ENCODE results near the gene VPS41.
A peak's percentile ranks its signal among the peaks of the same experiment; 100 is the strongest.

VPS41 gene

DNA sequence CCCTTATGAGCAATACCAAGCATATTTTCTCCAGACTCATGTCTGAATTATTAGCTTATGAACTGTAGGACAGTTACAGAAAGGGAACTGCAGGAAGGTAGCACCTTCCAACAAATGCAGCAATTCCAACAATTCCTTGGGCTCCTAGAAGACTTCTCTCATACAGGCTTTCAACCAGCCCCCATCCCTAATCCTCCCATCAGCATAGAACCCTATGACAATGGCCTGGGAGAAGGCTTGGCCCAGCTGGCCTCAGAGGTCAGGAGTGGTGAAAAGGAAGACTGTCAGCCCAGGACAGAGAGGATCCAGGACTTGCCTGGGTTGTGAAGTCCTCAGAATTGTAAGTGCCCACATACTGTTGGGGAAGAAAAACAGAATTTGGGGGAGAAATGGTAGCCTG, 5.9 kb downstream of the VPS41 start:
- no peak overlapping the region for H3K27ac ChIP-seq (ENCODE audit: low read depth, low read length)
- H2AK5ac ChIP-seq (ENCODE audit: low read length), result no peak overlapping the region
- no peaks in the 10 kb centered on the region for H3K4me1 ChIP-seq (ENCODE audit: control insufficient read depth, low read depth, low read length)
- no peak overlapping the region for H2BK120ac ChIP-seq (ENCODE audit: low read depth, low read length)
- H3K18ac ChIP-seq (ENCODE audit: low read length), result no peak overlapping the region
- H3K4me2 ChIP-seq (ENCODE audit: low read length), result no peak overlapping the region
- no peak overlapping the region for H4K5ac ChIP-seq (ENCODE audit: low read length)
- H3K27me3 ChIP-seq (ENCODE audit: insufficient read depth, low read length, poor library complexity), result no peaks in the 10 kb centered on the region
- H3K23ac ChIP-seq (ENCODE audit: low read length), result no peak overlapping the region
- DNase-seq, result peak; percentile 68
- no peaks in the 10 kb centered on the region for H3K36me3 ChIP-seq (ENCODE audit: control insufficient read depth, insufficient read depth, low read length)
- peaks cover 4% of the 10 kb centered on the region for H3K79me1 ChIP-seq (ENCODE audit: low read length)
- H3K56ac ChIP-seq (ENCODE audit: low read length), result no peak overlapping the region
- H4K8ac ChIP-seq (ENCODE audit: low read depth, low read length), result no peak overlapping the region
- no peaks in the 10 kb centered on the region for H3K79me2 ChIP-seq (ENCODE audit: control insufficient read depth, insufficient read depth, low read length)
- H3K4me3 ChIP-seq (ENCODE audit: low read length), result no peak overlapping the region
- no peak overlapping the region for H3K4ac ChIP-seq (ENCODE audit: low read depth, low read length)
- no peak overlapping the region for H2BK15ac ChIP-seq (replicated peaks; ENCODE audit: low read depth)
- H2BK5ac ChIP-seq (ENCODE audit: low read length), result no peak overlapping the region
- H3K9ac ChIP-seq (ENCODE audit: low read length), result no peak overlapping the region

DNA sequence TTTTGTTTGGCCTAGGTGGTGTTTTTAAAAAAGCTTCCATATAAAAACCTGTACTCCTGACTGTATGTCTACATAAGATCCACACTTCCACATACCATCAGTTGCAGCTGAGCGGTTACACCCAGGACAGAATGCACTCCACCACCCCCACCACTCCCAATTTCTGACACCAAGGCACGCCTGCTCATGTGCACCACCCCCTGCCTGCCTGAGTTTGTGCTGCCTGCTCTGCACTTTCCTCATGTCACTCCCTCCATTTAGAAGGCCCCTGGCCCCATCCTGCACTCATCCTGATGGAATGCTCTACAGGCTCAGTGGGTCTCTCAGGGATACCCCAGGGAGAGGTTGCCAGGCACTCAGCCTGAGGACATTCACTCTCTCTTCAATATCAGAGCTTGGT, 6.5 kb downstream of the VPS41 start:
- no peak overlapping the region for H4K8ac ChIP-seq (ENCODE audit: low read depth, low read length)
- H2AK5ac ChIP-seq (ENCODE audit: low read length), result no peak overlapping the region
- no peak overlapping the region for H3K4me2 ChIP-seq (ENCODE audit: low read length)
- peak; percentile 42 for DNase-seq
- no peaks in the 10 kb centered on the region for H3K36me3 ChIP-seq (ENCODE audit: control insufficient read depth, insufficient read depth, low read length)
- no peak overlapping the region for H3K23ac ChIP-seq (ENCODE audit: low read length)
- H3K4ac ChIP-seq (ENCODE audit: low read depth, low read length), result no peak overlapping the region
- no peaks in the 10 kb centered on the region for H3K27me3 ChIP-seq (ENCODE audit: insufficient read depth, low read length, poor library complexity)
- H3K56ac ChIP-seq (ENCODE audit: low read length), result no peak overlapping the region
- no peaks in the 10 kb centered on the region for H3K79me2 ChIP-seq (ENCODE audit: control insufficient read depth, insufficient read depth, low read length)
- H2BK5ac ChIP-seq (ENCODE audit: low read length), result no peak overlapping the region
- no peak overlapping the region for H3K9ac ChIP-seq (ENCODE audit: low read length)
- no peak overlapping the region for H3K27ac ChIP-seq (ENCODE audit: low read depth, low read length)
- H4K5ac ChIP-seq (ENCODE audit: low read length), result no peak overlapping the region
- H3K4me3 ChIP-seq (ENCODE audit: low read length), result no peak overlapping the region
- no peaks in the 10 kb centered on the region for H3K4me1 ChIP-seq (ENCODE audit: control insufficient read depth, low read depth, low read length)
- peaks cover 4% of the 10 kb centered on the region for H3K79me1 ChIP-seq (ENCODE audit: low read length)
- H2BK120ac ChIP-seq (ENCODE audit: low read depth, low read length), result no peak overlapping the region
- no peak overlapping the region for H2BK15ac ChIP-seq (replicated peaks; ENCODE audit: low read depth)
- H3K18ac ChIP-seq (ENCODE audit: low read length), result no peak overlapping the region
- no CpG with 5 or more reads among the region's 2 CpGs for WGBS (ENCODE audit: extremely low coverage, insufficient coverage, low lambda C conversion rate)

DNA sequence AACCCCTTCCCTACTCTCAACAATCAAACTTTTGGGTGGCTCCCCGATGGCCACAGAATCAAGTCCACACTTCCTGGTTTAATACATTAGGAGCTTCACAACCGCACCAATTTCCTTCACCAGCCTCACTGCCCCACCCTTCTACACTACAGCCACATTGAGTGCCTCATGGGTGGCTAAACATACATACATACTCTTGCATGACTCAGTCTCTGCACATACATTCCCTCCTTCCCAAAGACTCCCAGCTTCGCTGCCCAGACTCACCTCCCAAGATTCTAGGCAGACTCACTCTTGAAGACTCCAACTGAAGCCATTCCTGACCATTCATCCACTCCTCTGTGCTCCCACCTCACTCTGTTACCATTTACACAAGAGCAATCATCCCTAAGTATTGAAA, 15.9 kb downstream of the VPS41 start:
- Histone ChIP-seq H3K56ac (ENCODE audit: low read length) (no peak overlapping the region), H3K79me1 (ENCODE audit: low read length) (no peaks in the 10 kb centered on the region), H2BK15ac (replicated peaks; ENCODE audit: low read depth) (no peak overlapping the region), H2BK5ac (ENCODE audit: low read length) (no peak overlapping the region), H3K4me3 (ENCODE audit: low read length) (no peak overlapping the region), H3K23ac (ENCODE audit: low read length) (no peak overlapping the region), H3K4me1 (ENCODE audit: control insufficient read depth, low read depth, low read length) (no peaks in the 10 kb centered on the region), H3K36me3 (ENCODE audit: control insufficient read depth, insufficient read depth, low read length) (no peaks in the 10 kb centered on the region), H3K79me2 (ENCODE audit: control insufficient read depth, insufficient read depth, low read length) (no peaks in the 10 kb centered on the region), H2AK5ac (ENCODE audit: low read length) (no peak overlapping the region), H4K5ac (ENCODE audit: low read length) (no peak overlapping the region), H3K27me3 (ENCODE audit: insufficient read depth, low read length, poor library complexity) (no peaks in the 10 kb centered on the region), H3K18ac (ENCODE audit: low read length) (no peak overlapping the region), H3K4ac (ENCODE audit: low read depth, low read length) (no peak overlapping the region), H2BK120ac (ENCODE audit: low read depth, low read length) (no peak overlapping the region), H3K27ac (ENCODE audit: low read depth, low read length) (no peak overlapping the region), H3K9ac (ENCODE audit: low read length) (no peak overlapping the region), H4K8ac (ENCODE audit: low read depth, low read length) (no peak overlapping the region), H3K4me2 (ENCODE audit: low read length) (no peak overlapping the region)
- no CpG with 5 or more reads among the region's 3 CpGs for WGBS (ENCODE audit: extremely low coverage, insufficient coverage, low lambda C conversion rate)
- DNase-seq, result no peak

DNA sequence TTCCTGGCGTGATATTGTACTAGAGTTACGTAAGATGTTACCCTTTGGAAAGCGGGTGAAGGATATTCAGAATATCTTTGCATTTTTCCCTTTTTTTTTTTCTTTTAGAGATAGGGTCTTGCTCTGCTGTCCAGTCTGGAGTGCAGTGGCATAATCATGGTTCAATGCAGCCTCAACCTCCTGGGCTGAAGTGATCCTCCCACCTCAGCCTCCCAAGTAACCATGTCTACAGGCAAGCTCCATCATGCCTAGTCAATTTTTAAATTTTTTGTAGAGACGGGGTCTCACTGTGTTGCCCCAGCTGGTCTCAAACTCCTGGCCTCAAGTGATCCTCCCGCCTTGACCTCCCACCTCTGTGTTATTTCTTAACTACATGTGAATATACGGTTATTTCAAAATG, 18.4 kb downstream of the VPS41 start:
- no CpG with 5 or more reads among the region's 6 CpGs for WGBS (ENCODE audit: extremely low coverage, insufficient coverage, low lambda C conversion rate)

DNA sequence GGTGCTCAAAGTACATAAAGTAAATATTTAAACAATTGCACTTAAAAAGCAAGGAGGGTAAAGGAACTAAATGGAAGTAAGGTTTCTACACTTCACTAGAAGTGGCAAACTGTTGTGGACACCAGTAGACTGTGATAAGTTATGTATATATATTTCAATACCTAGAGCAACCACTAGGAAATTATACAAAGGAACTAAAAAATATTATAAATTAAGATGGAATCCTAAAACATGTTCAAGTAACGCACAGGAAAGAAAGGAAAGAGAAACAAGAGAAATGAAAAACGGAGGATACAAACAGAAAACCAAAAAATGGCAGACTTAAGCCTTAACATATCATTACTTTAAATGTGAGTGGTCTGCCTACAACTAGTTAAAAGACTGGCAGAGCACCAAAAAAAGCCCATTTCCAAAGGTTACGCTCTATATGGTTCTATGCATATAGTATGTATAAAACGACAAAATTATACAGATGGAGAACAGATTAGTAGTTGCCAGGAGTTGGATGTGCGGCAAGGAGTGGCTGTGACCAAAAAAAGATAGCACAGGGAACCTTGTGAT, 19.0 kb downstream of the VPS41 start:
- no peak overlapping the region for H3K18ac ChIP-seq (ENCODE audit: low read length)
- no peak overlapping the region for H3K56ac ChIP-seq (ENCODE audit: low read length)
- WGBS (ENCODE audit: extremely low coverage, insufficient coverage, low lambda C conversion rate), result no CpG with 5 or more reads among the region's 5 CpGs

More for the DNA sequence above, 18.4 kb downstream of the VPS41 start:
- Histone ChIP-seq H3K9ac (ENCODE audit: low read length) (no peak overlapping the region), H3K4me1 (ENCODE audit: control insufficient read depth, low read depth, low read length) (no peaks in the 10 kb centered on the region), H3K18ac (ENCODE audit: low read length) (no peak overlapping the region), H3K79me2 (ENCODE audit: control insufficient read depth, insufficient read depth, low read length) (no peaks in the 10 kb centered on the region), H3K27me3 (ENCODE audit: insufficient read depth, low read length, poor library complexity) (no peaks in the 10 kb centered on the region), H3K56ac (ENCODE audit: low read length) (no peak overlapping the region), H2BK15ac (replicated peaks; ENCODE audit: low read depth) (no peak overlapping the region), H4K8ac (ENCODE audit: low read depth, low read length) (no peak overlapping the region), H2BK5ac (ENCODE audit: low read length) (no peak overlapping the region), H3K4me2 (ENCODE audit: low read length) (no peak overlapping the region), H4K5ac (ENCODE audit: low read length) (no peak overlapping the region), H3K27ac (ENCODE audit: low read depth, low read length) (no peak overlapping the region), H2BK120ac (ENCODE audit: low read depth, low read length) (no peak overlapping the region), H3K23ac (ENCODE audit: low read length) (no peak overlapping the region), H3K79me1 (ENCODE audit: low read length) (no peaks in the 10 kb centered on the region), H2AK5ac (ENCODE audit: low read length) (no peak overlapping the region), H3K36me3 (ENCODE audit: control insufficient read depth, insufficient read depth, low read length) (no peaks in the 10 kb centered on the region), H3K4ac (ENCODE audit: low read depth, low read length) (no peak overlapping the region), H3K4me3 (ENCODE audit: low read length) (no peak overlapping the region)
- DNase-seq, result no peak

DNA sequence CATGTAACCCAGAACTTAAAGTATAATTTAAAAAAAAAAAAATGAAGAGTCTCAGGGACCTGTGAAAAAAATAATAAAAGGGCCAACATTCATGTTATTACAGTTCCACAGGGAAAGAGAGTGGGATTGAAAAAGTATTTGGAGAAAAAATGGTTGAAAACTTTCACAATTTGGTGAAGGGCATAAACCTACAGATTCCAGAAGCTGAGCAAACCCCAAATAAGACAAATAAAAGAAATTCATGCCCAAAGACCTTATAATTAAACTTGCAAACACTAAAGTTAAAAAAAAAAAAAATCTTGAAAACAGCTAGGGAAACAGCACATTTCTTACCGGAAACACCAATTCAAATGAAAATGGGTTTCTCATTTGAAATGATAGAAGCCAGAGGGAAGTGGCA, 19.9 kb downstream of the VPS41 start:
- Histone ChIP-seq H3K4ac (ENCODE audit: low read depth, low read length) (no peak overlapping the region), H3K27ac (ENCODE audit: low read depth, low read length) (no peak overlapping the region), H3K4me3 (ENCODE audit: low read length) (no peak overlapping the region), H3K79me1 (ENCODE audit: low read length) (no peaks in the 10 kb centered on the region), H3K79me2 (ENCODE audit: control insufficient read depth, insufficient read depth, low read length) (no peaks in the 10 kb centered on the region), H3K27me3 (ENCODE audit: insufficient read depth, low read length, poor library complexity) (no peaks in the 10 kb centered on the region), H3K9ac (ENCODE audit: low read length) (no peak overlapping the region), H2BK15ac (replicated peaks; ENCODE audit: low read depth) (no peak overlapping the region), H3K4me2 (ENCODE audit: low read length) (no peak overlapping the region), H2BK5ac (ENCODE audit: low read length) (no peak overlapping the region), H3K23ac (ENCODE audit: low read length) (no peak overlapping the region), H3K18ac (ENCODE audit: low read length) (no peak overlapping the region), H2BK120ac (ENCODE audit: low read depth, low read length) (no peak overlapping the region), H3K56ac (ENCODE audit: low read length) (no peak overlapping the region), H4K8ac (ENCODE audit: low read depth, low read length) (no peak overlapping the region), H2AK5ac (ENCODE audit: low read length) (no peak overlapping the region), H3K4me1 (ENCODE audit: control insufficient read depth, low read depth, low read length) (no peaks in the 10 kb centered on the region), H3K36me3 (ENCODE audit: control insufficient read depth, insufficient read depth, low read length) (no peaks in the 10 kb centered on the region), H4K5ac (ENCODE audit: low read length) (no peak overlapping the region)
- DNase-seq, result no peak
- no CpG with 5 or more reads among the region's 1 CpG for WGBS (ENCODE audit: extremely low coverage, insufficient coverage, low lambda C conversion rate)

More for the DNA sequence above, 19.0 kb downstream of the VPS41 start:
- Histone ChIP-seq H3K23ac (ENCODE audit: low read length) (no peak overlapping the region), H2AK5ac (ENCODE audit: low read length) (no peak overlapping the region), H3K4ac (ENCODE audit: low read depth, low read length) (no peak overlapping the region), H3K4me3 (ENCODE audit: low read length) (no peak overlapping the region), H2BK15ac (replicated peaks; ENCODE audit: low read depth) (no peak overlapping the region), H3K27ac (ENCODE audit: low read depth, low read length) (no peak overlapping the region), H3K27me3 (ENCODE audit: insufficient read depth, low read length, poor library complexity) (no peaks in the 10 kb centered on the region), H3K4me2 (ENCODE audit: low read length) (no peak overlapping the region), H4K8ac (ENCODE audit: low read depth, low read length) (no peak overlapping the region), H2BK120ac (ENCODE audit: low read depth, low read length) (no peak overlapping the region), H3K79me2 (ENCODE audit: control insufficient read depth, insufficient read depth, low read length) (no peaks in the 10 kb centered on the region), H3K4me1 (ENCODE audit: control insufficient read depth, low read depth, low read length) (no peaks in the 10 kb centered on the region), H3K36me3 (ENCODE audit: control insufficient read depth, insufficient read depth, low read length) (no peaks in the 10 kb centered on the region), H4K5ac (ENCODE audit: low read length) (no peak overlapping the region), H3K79me1 (ENCODE audit: low read length) (no peaks in the 10 kb centered on the region), H2BK5ac (ENCODE audit: low read length) (no peak overlapping the region), H3K9ac (ENCODE audit: low read length) (no peak overlapping the region)
- no peak for DNase-seq

All from mesendoderm (in vitro differentiated cells).